ENCODE results near the gene NGLY1. TPM values are rescaled to one million over a fixed set of nuclear protein-coding genes. Genes with fewer than 3 reads are reported as not detected.

Gene NGLY1
- total RNA-seq, 1 experiment from 2014 or later, result 40.3 TPM

- Mint-ChIP-seq H3K36me3 (ENCODE audit: insufficient read depth, unreplicated experiment) (no peaks in the 10 kb centered on the region), H3K4me3 (ENCODE audit: low read depth, unreplicated experiment) (no peak overlapping the region), H3K27ac (ENCODE audit: unreplicated experiment) (no peak overlapping the region), H3K9me3 (ENCODE audit: low read depth, unreplicated experiment) (no peaks in the 10 kb centered on the region), H3K27me3 (ENCODE audit: unreplicated experiment) (peaks cover 34% of the 10 kb centered on the region), H3K4me1 (ENCODE audit: low read depth, unreplicated experiment) (no peaks in the 10 kb centered on the region)
- CTCF ChIA-PET, result no interaction called here
- BruUV-seq (replicated peaks), result no TSS peak
- DNase-seq, result no peak
- TF ChIP-seq CTCF (IDR thresholded peaks at IDR 0.05; ENCODE audit: unreplicated experiment), result no peak
- intact Hi-C loops (cut with micrococcal nuclease; ENCODE audit: unreplicated experiment), result no loop called here
Observed at GRCh38 chr3:25692341-25692740, 90.9 kb downstream of the NGLY1 start.

- no peaks in the 10 kb centered on the region for H3K4me1 Mint-ChIP-seq (ENCODE audit: low read depth, unreplicated experiment)
- no peak for TF ChIP-seq CTCF (IDR thresholded peaks at IDR 0.05; ENCODE audit: unreplicated experiment)
- CTCF ChIA-PET, result no interaction called here
- no peak for DNase-seq
- H3K4me3 Mint-ChIP-seq (ENCODE audit: low read depth, unreplicated experiment), result no peak overlapping the region
- no peak overlapping the region for H3K27ac Mint-ChIP-seq (ENCODE audit: unreplicated experiment)
- no TSS peak for BruUV-seq (replicated peaks)
- intact Hi-C loops (cut with micrococcal nuclease; ENCODE audit: unreplicated experiment), result no loop called here
- no peaks in the 10 kb centered on the region for H3K9me3 Mint-ChIP-seq (ENCODE audit: low read depth, unreplicated experiment)
- no peaks in the 10 kb centered on the region for H3K36me3 Mint-ChIP-seq (ENCODE audit: insufficient read depth, unreplicated experiment)
- peaks cover 34% of the 10 kb centered on the region for H3K27me3 Mint-ChIP-seq (ENCODE audit: unreplicated experiment)
Observed at GRCh38 chr3:25690768-25691533, 92.3 kb downstream of the NGLY1 start.

GRCh38 chr3:25689226-25689625, 94.0 kb downstream of the NGLY1 start:
- BruUV-seq (replicated peaks), result no TSS peak
- H3K4me1 Mint-ChIP-seq (ENCODE audit: low read depth, unreplicated experiment), result no peaks in the 10 kb centered on the region
- intact Hi-C loops (cut with micrococcal nuclease; ENCODE audit: unreplicated experiment), result no loop called here
- DNase-seq, result no peak
- CTCF ChIA-PET, result no interaction called here
- no peaks in the 10 kb centered on the region for H3K9me3 Mint-ChIP-seq (ENCODE audit: low read depth, unreplicated experiment)
- no peak overlapping the region for H3K27ac Mint-ChIP-seq (ENCODE audit: unreplicated experiment)
- peaks cover 34% of the 10 kb centered on the region for H3K27me3 Mint-ChIP-seq (ENCODE audit: unreplicated experiment)
- H3K36me3 Mint-ChIP-seq (ENCODE audit: insufficient read depth, unreplicated experiment), result no peaks in the 10 kb centered on the region
- no peak overlapping the region for H3K4me3 Mint-ChIP-seq (ENCODE audit: low read depth, unreplicated experiment)
- TF ChIP-seq CTCF (IDR thresholded peaks at IDR 0.05; ENCODE audit: unreplicated experiment), result no peak

- BruUV-seq (replicated peaks), result no TSS peak
- no peak overlapping the region for H3K27ac Mint-ChIP-seq (ENCODE audit: unreplicated experiment)
- CTCF ChIA-PET, result no interaction called here
- H3K4me3 Mint-ChIP-seq (ENCODE audit: low read depth, unreplicated experiment), result no peak overlapping the region
- no peak for DNase-seq
- no peak for TF ChIP-seq CTCF (IDR thresholded peaks at IDR 0.05; ENCODE audit: unreplicated experiment)
- H3K27me3 Mint-ChIP-seq (ENCODE audit: unreplicated experiment), result peaks cover 34% of the 10 kb centered on the region
- H3K9me3 Mint-ChIP-seq (ENCODE audit: low read depth, unreplicated experiment), result no peaks in the 10 kb centered on the region
- no peaks in the 10 kb centered on the region for H3K4me1 Mint-ChIP-seq (ENCODE audit: low read depth, unreplicated experiment)
- intact Hi-C loops (cut with micrococcal nuclease; ENCODE audit: unreplicated experiment), result no loop called here
- no peaks in the 10 kb centered on the region for H3K36me3 Mint-ChIP-seq (ENCODE audit: insufficient read depth, unreplicated experiment)
Observed at GRCh38 chr3:25687742-25688141, 95.5 kb downstream of the NGLY1 start.
